HEK293 (cell line): ENCODE measurements around the gene ORC2.

Source experiments
- CTCF ChIA-PET: fragments of 350-600 bp; formaldehyde crosslinking; extraction: SDS; loops from one replicate; lab custom pipeline; 2021; ENCODE audit warnings: antibody characterized with exemption; lab: Yijun Ruan, JAX
- POLR2A ChIA-PET: fragments of 300-600 bp; formaldehyde crosslinking; extraction: SDS; loops from one replicate; lab custom pipeline; 2020; ENCODE audit warnings: antibody characterized with exemption, inconsistent platforms; lab: Yijun Ruan, JAX
- H3K27ac ChIP-seq: fragments of 200-500 bp; sonication (Bioruptor generic); 2 replicates; pipeline ENCODE4 v1.5.1; 2014; ENCODE audit warnings: low read depth, low read length, control low read depth, inconsistent platforms; ENCODE audit errors: extremely low read depth
- H3K36me3 ChIP-seq, 2 experiments: fragments of 200-500 bp in 1 of 2; sonication (Bioruptor generic) in 1 of 2; 1 replicate in 1 of 2; 2 replicates in 1 of 2; pipeline ENCODE4 v1.5.1; 2014 to 2017; ENCODE audit warnings: inconsistent platforms in 2 of 2, low read length in 2 of 2; ENCODE audit not compliant: control insufficient read depth in 2 of 2, insufficient read depth in 1 of 2
- H3K4me1 ChIP-seq: fragments of 200-500 bp; sonication (Bioruptor generic); 2 replicates; pipeline ENCODE4 v1.5.1; 2014; ENCODE audit warnings: mild to moderate bottlenecking, low read length, inconsistent platforms; ENCODE audit not compliant: control insufficient read depth, insufficient read depth
- H3K4me3 ChIP-seq: 2 replicates; pipeline ENCODE4 v1.5.1; 2011; ENCODE audit warnings: low read depth, mild to moderate bottlenecking, control low read depth, low read length, moderate library complexity
- H3K9me3 ChIP-seq: fragments of 200-500 bp; sonication (Bioruptor generic); 2 replicates; pipeline ENCODE4 v1.5.1; 2014; ENCODE audit warnings: low read depth, low read length, inconsistent platforms; ENCODE audit not compliant: control insufficient read depth, insufficient read depth
- FEZF1 ChIP-seq: fragments of 450-650 bp; formaldehyde crosslinking; IDR thresholded peaks from 2 replicates; pipeline ENCODE4 v1.5.1; 2016; ENCODE audit warnings: missing biosample characterization, missing genetic modification characterization
- IKZF3 ChIP-seq: fragments of 450-650 bp; IDR thresholded peaks from 2 replicates; pipeline ENCODE4 v1.5.0; 2018; ENCODE audit warnings: missing biosample characterization, mild to moderate bottlenecking, missing genetic modification characterization, moderate library complexity
- KLF9 ChIP-seq: fragments of 450-650 bp; formaldehyde crosslinking; IDR thresholded peaks from 2 replicates; pipeline ENCODE4 v1.5.1; 2016; ENCODE audit warnings: missing biosample characterization, missing genetic modification characterization, low read depth
- TRIM28 ChIP-seq: IDR thresholded peaks from 2 replicates; pipeline ENCODE4 v1.6.1; 2011; ENCODE audit warnings: low read length, control low read depth, borderline replicate concordance
- YY2 ChIP-seq: fragments of 450-650 bp; formaldehyde crosslinking; IDR thresholded peaks from 2 replicates; pipeline ENCODE4 v1.5.1; 2016; ENCODE audit warnings: missing biosample characterization, missing genetic modification characterization
- ZBTB44 ChIP-seq: fragments of 450-650 bp; IDR thresholded peaks from 2 replicates; pipeline ENCODE4 v1.5.1; 2018; ENCODE audit warnings: missing biosample characterization, mild to moderate bottlenecking, missing genetic modification characterization
- ZEB2 ChIP-seq: fragments of 450-650 bp; formaldehyde crosslinking; IDR thresholded peaks from 2 replicates; pipeline ENCODE4 v1.5.1; 2016; ENCODE audit warnings: missing biosample characterization, missing genetic modification characterization
- ZNF280C ChIP-seq: fragments of 450-650 bp; formaldehyde crosslinking; IDR thresholded peaks from 2 replicates; pipeline ENCODE4 v1.5.1; 2016; ENCODE audit warnings: missing biosample characterization, missing genetic modification characterization
- ZNF404 ChIP-seq: fragments of 450-650 bp; formaldehyde crosslinking; IDR thresholded peaks from 2 replicates; pipeline ENCODE4 v1.5.1; 2017; ENCODE audit warnings: missing biosample characterization, missing genetic modification characterization
- ZNF501 ChIP-seq: fragments of 450-650 bp; formaldehyde crosslinking; IDR thresholded peaks from 2 replicates; pipeline ENCODE4 v1.5.1; 2016; ENCODE audit warnings: missing biosample characterization, missing genetic modification characterization
- ZNF596 ChIP-seq: fragments of 450-650 bp; IDR thresholded peaks from 2 replicates; pipeline ENCODE4 v1.5.0; 2018; ENCODE audit warnings: missing biosample characterization, mild to moderate bottlenecking, missing genetic modification characterization, moderate library complexity
- ZNF623 ChIP-seq: fragments of 450-650 bp; formaldehyde crosslinking; IDR thresholded peaks from 2 replicates; pipeline ENCODE4 v1.5.1; 2016; ENCODE audit warnings: missing biosample characterization, missing genetic modification characterization
- ZNF677 ChIP-seq: fragments of 450-650 bp; IDR thresholded peaks from 2 replicates; pipeline ENCODE4 v1.5.0; 2018; ENCODE audit warnings: missing biosample characterization, mild to moderate bottlenecking, missing genetic modification characterization, moderate library complexity
- ZNF791 ChIP-seq: fragments of 450-650 bp; formaldehyde crosslinking; IDR thresholded peaks from 2 replicates; pipeline ENCODE4 v1.5.1; 2016; ENCODE audit warnings: missing biosample characterization, missing genetic modification characterization
- TF ChIP-seq, protein P1 (sequence below): fragments of 450-650 bp; formaldehyde crosslinking; IDR thresholded peaks from 2 replicates; pipeline ENCODE4 v1.5.1; 2017; ENCODE audit warnings: missing biosample characterization, mild to moderate bottlenecking, missing genetic modification characterization, moderate library complexity
- TF ChIP-seq, protein P2 (sequence below): fragments of 450-650 bp; formaldehyde crosslinking; conservative IDR thresholded peaks from 2 replicates; pipeline ENCODE4 v1.5.1; 2016; ENCODE audit warnings: low read depth, missing biosample characterization, missing genetic modification characterization

The ORC2 gene

DNA sequence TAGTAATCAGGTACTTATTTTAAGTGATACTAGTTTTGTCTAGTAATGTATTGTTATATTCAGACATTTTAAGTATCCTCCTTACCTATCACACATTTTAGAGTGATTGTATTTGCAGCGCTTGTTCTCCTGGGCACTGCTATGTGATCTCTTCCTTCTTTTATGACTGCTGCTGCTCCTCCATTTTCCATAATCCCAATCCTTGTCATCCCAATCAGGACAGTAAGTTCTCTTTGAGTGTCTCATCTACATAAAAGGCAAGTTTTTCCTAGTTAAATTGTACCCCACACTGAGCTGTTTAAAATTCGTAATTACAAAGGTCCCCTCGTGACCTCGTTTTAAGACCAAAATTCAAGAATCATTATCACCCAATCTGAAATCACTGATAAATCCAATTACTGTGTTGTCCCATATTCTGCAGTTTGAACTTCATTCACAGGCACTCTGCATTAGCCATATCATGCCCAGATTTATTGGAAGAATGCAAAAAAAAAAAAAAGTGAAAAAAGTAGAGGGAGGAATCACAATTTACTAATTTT is 101.8 kb downstream of the ORC2 start:
- CTCF ChIA-PET, result no interaction called here
- peak overlapping the region; percentile 95 for H3K4me3 ChIP-seq
- 0 out of 2 replicates have a peak, but pooled peaks cover 10% of the 10 kb centered on the region for H3K4me1 ChIP-seq
- H3K36me3 ChIP-seq, result peaks cover 32 to 56% of the 10 kb centered on the region in 2 experiments
- H3K27ac ChIP-seq, result no peak overlapping the region
- POLR2A ChIA-PET, result interaction anchor here (0.7 kb wide), 2 partner anchors 110 to 269 kb away, joined by 3 read pairs; no protein-coding TSS in a partner anchor
- no peak for TF ChIP-seq ZNF280C (tag by site-specific recombination)
- TF ChIP-seq IKZF3 (tag by site-specific recombination), result peak; percentile 52; the same call in 1 of the 2 replicates
- TF ChIP-seq, all 188 proteins: peak for 1
- H3K9me3 ChIP-seq, result no peaks in the 10 kb centered on the region

DNA sequence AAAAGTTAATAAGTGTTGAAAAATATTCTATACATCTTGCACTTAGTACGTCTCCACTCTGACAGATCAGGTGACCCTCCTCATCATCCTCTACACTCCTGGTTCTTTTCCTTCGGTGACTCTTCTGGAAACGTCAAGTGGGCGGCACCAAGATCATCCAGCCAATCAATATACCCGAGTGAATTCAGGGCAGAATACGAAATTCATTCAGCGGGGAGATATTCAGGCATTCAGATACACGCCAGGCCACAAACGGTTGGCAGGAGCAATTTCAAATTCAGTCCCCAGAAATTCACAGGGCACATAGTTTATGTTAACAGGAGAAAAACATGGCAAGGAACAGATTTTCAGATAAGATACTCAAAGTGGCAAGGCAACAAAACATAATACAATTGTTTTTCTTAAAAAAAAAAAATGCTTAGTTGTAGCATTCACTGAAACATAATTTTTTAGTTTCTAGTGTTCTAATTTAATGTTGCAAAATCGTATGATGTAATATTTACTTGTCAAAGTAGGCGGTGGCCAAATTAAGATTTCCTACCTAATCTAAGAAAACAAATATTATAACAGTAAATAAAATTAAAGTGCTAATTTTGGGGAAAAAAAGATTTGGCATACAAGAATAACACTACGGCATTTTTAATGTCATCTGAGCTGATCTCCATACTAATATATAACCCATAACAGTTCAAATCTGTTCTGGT is 103.2 kb downstream of the ORC2 start:
- Histone ChIP-seq H3K36me3 (peaks cover 46 to 70% of the 10 kb centered on the region in 2 experiments), H3K4me1 (0 out of 2 replicates have a peak, but pooled peaks cover 10% of the 10 kb centered on the region), H3K4me3 (no peak overlapping the region; the same call in 1 of the 2 replicates), H3K9me3 (no peaks in the 10 kb centered on the region), H3K27ac (no peak overlapping the region)
- ChIA-PET POLR2A (interaction anchor here (0.6 kb wide), 1 partner anchor 41 kb away, joined by 4 read pairs; no protein-coding TSS in a partner anchor), CTCF (no interaction called here)
- TF ChIP-seq FEZF1 (tag by site-specific recombination), result no peak
- no peak for TF ChIP-seq TRIM28
- no peak for TF ChIP-seq ZBTB44 (tag by site-specific recombination)
- no peak for TF ChIP-seq ZNF596
- no peak for TF ChIP-seq ZNF501 (tag by site-specific recombination)
- no peak for TF ChIP-seq ZNF677 (tag by site-specific recombination)
- TF ChIP-seq ZEB2, result no peak
- no peak for TF ChIP-seq KLF9 (tag by site-specific recombination)
- TF ChIP-seq ZNF623 (tag by site-specific recombination), result no peak
- no peak for TF ChIP-seq YY2 (tag by site-specific recombination)
- TF ChIP-seq, protein P1, sequence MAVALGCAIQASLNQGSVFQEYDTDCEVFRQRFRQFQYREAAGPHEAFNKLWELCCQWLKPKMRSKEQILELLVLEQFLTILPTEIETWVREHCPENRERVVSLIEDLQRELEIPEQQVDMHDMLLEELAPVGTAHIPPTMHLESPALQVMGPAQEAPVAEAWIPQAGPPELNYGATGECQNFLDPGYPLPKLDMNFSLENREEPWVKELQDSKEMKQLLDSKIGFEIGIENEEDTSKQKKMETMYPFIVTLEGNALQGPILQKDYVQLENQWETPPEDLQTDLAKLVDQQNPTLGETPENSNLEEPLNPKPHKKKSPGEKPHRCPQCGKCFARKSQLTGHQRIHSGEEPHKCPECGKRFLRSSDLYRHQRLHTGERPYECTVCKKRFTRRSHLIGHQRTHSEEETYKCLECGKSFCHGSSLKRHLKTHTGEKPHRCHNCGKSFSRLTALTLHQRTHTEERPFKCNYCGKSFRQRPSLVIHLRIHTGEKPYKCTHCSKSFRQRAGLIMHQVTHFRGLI, result no peak
- TF ChIP-seq ZNF791 (tag by site-specific recombination), result no peak
- TF ChIP-seq, protein P2, sequence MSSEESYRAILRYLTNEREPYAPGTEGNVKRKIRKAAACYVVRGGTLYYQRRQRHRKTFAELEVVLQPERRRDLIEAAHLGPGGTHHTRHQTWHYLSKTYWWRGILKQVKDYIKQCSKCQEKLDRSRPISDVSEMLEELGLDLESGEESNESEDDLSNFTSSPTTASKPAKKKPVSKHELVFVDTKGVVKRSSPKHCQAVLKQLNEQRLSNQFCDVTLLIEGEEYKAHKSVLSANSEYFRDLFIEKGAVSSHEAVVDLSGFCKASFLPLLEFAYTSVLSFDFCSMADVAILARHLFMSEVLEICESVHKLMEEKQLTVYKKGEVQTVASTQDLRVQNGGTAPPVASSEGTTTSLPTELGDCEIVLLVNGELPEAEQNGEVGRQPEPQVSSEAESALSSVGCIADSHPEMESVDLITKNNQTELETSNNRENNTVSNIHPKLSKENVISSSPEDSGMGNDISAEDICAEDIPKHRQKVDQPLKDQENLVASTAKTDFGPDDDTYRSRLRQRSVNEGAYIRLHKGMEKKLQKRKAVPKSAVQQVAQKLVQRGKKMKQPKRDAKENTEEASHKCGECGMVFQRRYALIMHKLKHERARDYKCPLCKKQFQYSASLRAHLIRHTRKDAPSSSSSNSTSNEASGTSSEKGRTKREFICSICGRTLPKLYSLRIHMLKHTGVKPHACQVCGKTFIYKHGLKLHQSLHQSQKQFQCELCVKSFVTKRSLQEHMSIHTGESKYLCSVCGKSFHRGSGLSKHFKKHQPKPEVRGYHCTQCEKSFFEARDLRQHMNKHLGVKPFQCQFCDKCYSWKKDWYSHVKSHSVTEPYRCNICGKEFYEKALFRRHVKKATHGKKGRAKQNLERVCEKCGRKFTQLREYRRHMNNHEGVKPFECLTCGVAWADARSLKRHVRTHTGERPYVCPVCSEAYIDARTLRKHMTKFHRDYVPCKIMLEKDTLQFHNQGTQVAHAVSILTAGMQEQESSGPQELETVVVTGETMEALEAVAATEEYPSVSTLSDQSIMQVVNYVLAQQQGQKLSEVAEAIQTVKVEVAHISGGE, result no peak
- no peak for TF ChIP-seq ZNF404 (tag by site-specific recombination)
